Measurements from ENCODE around the gene PRKAG1.

PRKAG1 gene

DNA sequence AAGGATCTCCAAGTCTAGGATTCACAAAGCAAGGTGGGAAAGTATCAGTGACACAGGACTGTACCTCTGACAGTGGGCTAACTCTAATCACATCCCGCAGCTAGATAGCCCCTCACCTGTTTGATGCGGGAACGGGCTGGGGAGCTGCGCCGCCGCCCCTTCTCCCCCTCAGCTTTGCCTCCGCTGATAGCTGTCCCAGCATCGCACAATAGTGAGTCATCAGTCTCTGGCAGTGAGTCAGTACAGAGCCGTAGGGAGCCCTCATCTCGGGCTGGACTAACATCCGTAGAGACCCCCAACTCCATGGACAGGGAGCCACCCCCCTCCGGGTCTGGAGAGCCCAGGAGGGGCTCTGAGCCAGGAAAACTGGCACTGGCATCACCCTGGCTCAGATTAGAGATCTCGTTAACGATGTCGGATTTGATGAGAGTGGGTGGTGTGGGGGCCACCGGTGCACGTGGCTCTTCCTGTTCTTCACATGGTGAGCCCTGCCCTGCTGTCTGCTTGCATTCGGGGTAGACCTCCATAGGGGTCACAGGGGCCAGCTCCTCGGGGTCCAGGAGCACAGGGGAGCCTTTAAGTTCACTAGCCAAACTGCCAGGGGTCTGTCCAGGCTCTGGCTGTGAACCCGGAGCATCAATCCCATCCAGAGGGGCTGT, 31.1 kb upstream of the PRKAG1 start:
- DNase-seq, result no peak

DNA sequence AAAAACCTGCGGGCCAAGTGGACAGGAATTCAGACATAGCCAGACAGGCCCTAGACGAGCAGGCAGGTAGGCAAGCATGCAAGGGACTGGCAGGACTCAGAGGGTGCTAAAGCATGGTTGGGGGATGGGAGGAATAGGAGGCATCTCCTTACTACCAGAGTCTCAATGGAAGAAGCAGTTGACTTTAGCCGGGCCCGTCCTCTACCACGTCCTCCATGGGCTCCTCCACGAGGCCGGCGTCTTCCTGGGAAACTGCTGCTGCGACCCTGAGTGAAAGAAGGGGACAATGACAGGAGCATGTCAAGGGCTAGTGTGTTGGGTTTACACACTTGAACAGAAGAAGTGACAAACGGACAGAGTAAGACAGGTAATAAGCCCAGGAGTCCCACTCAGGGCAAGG, 30.4 kb upstream of the PRKAG1 start:
- DNase-seq, result no peak

DNA sequence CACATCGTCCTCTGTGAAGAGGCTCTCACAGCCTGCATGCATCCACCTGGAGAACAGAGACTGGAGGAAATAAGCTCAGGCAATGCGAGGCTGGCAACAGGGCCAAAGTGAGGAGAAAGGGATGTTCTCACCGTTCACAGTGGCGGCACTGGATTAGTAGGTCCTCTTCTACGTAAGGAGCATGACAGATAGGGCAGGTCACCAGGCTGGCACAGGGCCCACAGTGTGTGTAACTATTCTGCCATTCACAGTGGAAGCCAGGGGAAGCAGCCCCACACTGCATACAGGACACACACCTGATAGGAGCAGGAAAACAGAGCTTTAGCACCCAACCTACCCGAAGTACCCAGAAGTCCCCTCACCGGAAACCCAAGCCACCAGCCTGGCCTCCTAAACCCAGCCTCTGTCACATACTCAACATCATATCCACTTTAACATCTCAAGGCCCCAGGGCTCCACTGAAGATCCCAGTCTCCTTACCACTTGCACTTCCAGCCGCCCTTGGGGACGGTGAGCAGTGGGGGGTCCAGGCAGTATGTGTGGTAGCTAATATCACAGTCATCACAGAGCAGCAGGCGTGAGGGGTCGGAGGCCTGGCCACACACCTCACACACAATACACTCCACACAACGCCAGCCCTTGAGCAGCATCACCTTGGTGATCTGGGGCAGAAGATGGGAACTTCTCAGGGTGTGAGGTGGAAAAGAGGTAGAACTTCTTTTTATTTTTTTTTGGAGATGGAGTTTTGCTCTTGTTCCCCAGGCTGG, 27.7 kb upstream of the PRKAG1 start:
- DNase-seq, result no peak

DNA sequence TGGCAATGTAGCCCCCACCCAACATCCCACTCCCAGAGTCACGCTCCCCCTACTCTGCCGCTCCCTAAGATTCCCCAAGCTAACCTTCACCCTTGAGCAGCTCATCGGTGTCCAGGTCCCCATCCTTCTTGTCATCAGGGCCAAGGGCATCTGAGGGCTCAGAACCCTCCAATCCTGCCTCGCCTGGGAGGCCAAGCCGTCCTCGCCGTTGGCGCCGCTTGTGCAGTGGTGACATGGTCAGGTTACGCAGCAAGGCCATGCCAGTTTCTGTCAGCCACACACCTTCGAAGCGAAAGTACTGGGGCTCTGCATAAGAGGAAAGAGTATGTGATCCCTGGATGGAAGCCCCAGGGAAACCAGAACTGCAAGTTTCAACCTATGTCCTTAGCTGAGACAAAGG, 26.1 kb upstream of the PRKAG1 start:
- no peak for DNase-seq

DNA sequence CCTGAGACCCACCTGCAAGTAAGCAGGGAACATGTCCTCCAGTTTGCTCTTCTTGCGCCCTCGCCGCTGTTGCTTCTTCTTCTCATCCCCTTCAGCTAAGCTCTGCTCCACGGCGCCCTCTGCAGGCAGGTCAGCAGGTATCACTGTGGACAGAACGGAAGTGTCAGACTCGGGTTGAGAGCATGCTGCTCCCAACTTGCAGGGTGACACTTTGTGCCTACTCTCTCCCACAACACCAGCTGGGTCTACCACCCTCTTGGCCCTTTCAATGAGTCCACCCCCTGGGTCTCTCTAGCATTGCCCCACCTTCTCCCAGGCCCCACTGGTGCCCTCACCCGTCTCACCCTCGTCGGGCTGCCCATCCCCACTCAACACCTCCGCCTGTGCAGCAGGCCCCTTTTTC, 25.3 kb upstream of the PRKAG1 start:
- DNase-seq, result peak; percentile 78

DNA sequence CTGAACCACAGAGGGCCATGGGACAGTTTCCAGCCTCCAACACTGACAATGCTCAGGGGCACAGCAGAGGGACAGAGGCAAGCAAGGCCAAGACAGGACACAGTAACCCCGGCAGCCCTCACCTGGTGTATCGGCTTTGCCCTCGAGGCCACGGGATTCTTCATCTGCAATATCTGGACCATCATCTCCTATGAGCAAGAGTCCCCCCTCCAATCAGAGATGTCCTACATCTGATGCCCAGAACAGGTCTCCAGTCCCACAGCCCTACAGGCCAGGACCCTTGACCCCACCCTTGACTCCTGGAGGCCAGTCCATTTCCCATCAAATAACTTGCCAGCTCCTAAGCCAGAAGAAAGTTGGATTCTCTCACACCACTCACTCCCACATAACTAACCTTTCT, 24.7 kb upstream of the PRKAG1 start:
- DNase-seq, result no peak

DNA sequence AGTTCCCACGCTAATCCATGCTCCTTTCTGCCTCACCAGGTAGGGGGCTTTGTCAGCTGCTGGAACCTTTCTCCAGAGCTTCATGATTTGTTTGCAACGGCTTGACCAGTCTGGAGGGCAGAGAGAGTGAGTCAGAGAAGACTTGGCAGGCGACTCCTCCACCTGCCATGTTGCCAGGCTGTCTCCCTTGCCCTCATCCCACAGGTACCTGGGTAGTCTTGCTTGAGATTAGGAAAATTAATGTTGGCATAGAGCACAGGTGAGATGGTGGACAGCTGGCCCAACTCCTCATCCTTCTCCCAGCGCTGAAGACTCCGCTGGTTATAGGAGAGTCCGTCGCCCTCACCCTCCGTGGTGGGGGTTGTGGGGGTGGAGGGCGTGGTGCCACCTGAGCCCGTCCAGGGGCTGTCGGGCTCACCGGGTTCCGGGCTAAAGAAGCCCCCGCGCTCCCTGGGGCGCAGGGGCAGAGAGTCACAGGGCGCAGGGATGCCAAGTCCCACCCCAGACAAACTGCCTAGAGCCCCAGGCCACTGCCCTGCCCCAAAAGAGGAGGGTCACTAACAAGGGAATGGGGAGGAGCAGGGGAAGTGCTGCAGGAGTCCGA, 23.4 kb upstream of the PRKAG1 start:
- DNase-seq, result no peak

DNA sequence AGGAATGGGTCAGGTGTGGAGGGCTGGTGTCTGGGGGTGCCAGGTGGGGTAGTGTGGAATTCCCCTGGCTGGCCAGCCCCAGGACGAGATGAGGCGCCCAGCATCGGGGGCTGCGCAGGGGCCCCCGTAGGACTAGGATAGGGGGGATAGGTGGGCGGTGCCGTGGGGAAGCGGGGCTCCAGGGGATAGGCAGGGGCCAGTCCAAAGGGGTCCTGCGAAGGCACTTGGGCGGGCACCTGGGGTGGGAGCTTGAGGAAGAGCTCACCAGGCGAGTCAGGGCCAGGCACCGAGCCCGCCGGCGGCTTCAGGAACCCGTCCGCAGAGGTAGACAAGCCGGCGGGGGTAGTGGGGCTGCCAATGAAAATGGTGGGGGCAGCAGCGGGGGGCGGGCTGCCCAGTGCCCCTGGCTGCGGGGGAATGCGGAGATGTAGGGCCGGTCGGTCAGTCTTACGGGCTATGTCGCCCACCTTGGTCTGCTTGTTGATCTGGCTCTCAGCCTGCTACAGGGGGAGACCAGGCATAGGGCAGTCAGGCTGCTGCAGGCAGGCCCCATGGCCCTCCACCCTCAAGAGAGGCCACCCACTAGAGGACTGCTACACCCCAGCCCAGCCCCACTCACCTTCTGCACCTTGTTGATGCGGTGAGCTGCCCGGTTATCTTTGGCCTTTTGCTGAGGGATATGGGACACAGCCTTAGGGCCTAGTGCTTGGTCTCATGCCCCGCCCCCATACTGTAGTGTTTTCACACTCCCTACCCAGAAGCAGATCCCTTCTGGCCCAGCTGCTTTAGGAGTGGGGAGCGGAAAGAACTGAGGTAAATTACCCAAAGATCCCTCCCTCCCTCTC, 22.7 kb upstream of the PRKAG1 start:
- DNase-seq, result no peak

DNA sequence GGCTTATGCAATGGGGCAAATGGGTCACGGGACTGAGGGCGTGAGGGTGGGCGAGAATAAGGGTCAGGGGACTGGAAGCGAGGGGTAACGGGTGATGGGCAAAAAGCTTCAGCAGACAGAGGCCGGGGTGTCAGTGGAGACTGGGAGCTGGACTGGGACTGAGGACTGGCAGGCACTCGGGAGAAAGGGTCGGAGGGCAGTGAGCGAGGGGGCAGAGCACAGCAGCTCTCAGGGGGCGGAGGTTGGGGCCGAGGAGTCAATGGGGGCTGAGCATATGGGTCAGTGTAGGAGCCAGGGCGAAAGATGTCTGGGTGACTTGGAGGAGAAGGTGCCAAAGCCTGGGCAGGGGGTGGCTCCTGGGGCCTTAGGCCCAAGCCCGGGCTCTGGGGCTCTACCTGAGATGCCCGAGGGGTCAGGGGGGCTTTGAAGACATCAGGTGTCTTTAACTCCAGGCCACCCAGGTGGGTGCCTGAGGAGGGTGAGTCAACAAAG, 21.8 kb upstream of the PRKAG1 start:
- DNase-seq, result no peak

DNA sequence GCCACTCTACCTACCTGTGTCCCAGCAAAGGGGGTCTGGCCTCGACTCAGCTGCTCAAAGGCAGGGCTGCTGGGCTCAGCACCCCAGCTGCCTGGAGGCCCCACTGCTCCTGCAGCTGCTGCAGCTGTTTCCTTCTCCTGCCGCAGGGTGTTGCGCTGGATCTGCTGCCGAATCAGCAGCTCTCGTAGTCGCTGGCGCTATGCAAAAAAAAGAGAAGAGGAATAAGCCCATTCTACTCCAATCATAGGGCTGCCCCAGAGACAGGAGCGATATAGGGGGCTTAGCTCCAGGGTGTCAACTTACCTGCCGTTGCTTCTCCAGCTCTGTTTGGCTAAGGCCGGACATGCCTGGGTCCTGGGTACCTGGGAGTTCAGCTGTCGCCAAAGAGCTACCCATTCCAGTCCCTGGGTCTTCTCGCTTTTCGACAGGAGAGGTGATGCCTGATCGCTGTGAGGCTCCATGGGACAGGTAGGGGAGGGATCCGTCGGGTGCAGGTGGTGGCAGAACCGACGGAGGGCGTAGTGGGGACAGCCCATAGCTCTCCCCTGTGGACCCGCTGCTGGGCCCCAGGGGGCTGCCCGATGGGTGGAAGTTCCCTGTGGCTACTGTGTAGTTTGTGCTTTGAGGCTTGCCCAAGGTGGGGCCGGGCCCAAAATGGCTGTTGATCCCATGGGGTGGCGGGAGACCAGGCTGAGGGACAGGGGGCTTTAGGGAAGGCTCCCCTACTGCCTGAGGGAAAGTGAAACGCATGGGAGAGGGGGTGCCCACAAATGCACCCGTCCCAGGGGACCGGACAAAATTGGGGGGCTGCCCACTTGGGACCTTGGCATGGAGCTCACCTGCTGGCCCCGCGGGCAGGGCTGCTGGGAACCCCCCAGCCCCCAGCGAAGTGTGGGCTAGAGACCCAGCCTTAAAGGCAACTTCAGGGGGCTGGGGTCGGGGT, 21.1 kb upstream of the PRKAG1 start:
- DNase-seq, result no peak

DNA sequence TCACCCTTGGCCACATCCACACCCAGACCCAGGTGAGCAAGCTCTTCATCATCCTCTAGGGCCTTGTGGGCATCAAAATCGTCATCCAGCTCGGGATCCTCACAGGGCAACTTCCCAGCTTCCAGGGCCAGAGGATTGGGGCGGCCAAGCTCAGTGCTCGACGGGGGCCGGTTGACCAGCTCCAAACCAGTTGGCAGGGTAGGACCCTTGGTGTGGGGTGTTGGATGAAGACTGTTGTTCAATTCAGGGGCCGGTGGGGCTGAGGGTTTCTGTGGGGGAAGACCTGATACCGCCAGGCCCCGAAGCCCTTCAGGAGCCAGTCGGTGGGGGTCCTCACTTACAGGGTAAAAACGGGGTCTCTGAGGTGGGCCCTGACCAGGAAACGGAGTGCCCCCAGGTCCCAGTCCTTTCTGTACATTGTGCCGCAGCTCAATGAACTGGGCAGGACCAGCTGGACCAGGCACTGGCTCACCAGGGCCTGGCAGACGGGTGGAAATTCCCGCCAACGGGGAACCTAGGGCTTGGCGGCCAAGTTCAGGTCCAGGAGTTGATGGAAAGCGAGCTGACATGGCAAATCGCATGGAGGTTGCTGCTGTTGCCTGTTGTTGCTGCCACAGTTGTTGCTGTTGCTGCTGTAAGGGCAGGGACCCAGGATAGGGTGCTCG, 19.8 kb upstream of the PRKAG1 start:
- DNase-seq, result no peak

DNA sequence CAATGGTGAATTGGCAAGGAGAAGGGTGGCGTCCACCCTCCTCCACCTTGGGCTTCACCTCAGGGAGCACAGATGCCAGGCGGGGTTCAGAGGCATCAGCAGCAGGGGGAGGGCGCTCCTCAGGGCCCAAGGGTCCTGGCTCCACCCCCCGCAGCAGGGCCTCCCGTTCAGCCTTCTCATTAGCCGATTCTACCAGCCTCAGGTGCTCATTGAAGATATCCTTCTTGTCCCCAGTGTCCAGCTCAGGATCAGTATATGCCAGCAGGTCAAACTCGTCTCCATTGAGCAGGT, 19.3 kb upstream of the PRKAG1 start:
- no peak for DNase-seq

DNA sequence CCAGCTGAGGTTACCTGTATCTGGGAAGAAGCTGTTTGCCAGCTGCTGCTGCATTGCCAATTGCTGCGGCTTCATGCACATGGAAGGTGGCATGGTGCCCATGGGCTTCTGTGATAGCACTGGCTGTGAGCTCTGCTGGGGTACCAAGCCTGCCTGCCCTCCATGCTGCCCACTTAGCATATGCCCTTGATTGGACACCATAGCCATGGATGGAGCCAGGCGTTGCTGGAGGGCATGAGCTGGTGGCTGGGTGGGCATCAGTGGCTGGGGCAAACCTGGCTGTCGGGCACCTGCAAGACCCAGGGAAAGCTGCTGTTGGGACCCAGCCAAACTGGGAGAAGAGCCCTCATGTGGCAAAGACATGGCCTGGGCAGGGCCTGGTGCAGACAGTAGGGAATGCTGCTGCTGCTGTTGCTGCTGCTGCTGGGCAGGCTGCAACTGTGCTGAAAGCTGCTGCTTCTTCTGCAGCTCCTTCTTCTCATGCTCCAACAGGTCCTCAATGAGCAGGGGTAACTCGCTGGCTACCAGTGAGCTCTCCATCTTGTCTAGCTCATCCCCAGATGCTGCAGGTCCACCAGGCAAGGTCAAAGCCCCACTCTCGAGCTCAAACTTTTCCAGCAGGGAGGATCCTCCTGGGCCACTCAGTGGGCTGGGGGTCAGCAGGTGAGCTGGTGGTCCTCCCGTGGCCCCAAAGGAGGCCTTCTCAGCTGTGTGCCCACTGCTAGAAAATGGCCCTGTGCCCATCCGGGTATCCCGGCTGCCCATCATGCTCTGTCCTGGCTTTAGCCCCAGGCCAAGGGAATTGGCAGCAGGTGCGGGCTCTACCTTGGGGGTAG, 18.8 kb upstream of the PRKAG1 start:
- DNase-seq, result no peak

DNA sequence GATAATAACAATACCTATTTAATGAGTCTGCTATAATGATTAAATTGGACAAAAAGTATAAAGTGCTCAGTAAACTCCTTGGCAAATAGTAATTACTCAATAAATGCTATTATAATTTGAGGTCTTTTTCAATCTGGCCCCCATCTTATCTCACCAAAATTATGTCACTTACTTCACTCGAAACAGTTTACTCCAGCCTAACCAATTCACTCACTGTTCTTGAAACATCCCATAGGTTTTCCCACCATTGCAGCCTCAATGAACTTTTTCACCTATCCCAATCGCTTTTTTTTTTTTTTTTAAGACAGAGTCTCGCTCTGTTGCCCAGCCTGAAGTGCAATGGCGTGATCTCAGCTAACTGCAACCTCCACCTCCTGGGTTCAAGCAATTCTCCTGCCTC, 17.5 kb upstream of the PRKAG1 start:
- DNase-seq, result no peak

DNA sequence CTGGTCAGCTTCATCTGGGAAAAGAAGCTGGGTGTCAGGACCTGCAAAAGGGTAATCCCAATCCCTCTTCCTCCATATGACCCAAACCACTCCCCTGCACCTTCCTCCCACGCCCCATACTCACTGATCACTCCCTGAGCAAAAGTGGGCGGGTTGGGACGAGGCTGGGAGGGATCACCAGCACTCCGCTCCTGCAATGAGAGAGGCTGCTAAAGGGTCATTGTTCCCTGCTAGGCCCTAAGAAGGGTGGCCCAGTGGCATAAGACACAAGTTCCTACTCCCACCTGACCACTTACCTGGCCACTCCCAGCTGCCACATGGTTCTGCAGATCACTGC, 15.7 kb upstream of the PRKAG1 start:
- no peak for DNase-seq

DNA sequence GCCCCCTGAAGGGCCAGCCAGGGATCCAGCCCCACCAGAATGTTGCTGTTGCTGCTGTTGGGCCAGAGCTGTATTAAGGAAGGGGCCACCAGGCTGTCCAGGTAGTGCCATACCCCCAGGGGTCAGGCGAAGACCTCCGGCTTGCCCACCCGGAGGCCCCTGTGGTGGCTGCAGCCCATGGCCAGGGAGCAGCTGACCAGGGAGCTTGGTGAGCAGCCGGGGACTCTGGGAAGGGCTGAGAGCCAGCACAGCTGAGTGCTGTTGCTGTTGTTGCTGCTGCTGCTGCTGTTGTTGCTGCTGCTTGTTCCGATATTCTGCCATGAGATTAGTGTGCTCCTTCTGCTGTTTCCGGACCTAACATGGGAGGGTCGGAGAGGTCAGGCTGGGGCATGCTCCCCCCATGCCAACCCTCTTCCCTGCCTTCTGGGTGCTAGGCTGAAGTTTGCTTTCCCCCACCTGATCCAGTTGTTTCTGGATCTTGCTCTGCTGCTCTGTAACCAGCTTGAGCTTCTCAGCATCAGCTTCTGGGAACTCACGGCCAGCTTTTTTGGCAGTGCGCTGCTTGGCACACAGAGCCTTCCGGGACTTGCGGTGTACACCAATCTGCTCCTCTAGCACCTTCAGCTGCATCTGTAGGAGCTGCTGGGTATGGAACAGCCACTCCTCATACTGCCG, 15.2 kb upstream of the PRKAG1 start:
- no peak for DNase-seq

DNA sequence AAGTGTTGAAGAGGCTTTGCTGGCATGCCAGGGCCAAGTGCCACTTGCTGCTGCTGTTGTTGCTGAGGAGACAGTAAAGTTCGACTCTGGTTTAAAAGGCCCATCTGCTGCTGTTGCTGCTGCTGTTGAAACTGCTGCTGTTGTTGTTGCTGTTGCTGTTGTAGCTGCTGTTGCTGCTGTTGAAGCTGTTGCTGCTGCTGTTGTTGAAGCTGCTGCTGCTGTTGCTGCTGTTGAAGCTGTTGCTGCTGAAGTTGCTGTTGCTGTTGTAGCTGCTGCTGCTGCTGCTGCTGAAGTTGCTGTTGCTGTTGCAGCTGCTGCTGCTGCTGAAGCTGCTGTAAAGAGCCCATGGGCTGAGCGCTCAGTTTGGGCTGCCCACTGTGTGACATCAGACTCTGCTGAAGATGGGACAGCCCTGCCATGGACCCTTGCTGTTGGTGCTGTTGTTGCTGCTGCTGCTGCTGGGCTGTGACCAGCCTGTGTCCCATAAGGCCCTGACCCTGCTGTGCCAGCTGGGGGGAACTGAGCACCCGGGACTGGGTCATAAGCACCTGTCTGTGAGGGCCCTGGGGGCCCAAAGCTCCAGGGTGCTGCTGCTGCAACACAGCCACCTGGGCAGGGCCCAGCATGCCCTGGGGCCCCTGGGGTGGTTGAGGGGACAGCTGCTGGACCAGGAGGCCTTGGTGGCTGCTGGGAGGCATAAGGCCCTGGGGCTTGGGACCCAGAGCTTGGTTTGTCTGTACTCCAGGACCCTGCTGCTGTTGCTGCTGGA, 14.3 kb upstream of the PRKAG1 start:
- no peak for DNase-seq

DNA sequence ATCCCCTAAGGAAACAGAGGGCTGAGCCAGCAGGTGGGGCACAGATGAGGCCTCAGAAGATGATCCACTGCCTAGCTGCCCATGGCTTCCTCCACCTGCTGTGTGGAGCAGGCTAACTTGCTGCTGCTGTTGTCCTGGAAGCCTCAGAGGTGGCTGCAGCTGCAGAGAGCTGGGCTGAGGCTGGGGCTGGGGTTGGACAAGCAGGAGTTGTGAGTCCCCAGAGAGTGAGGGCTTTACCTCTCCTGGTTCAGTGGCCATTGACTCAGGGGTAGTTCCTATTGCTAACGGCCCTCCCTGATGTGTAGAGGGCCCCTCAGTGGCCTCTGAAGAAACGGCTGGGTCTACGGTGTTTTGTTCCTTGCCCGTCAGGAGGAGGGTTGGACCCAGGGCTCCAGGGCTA, 13.7 kb upstream of the PRKAG1 start:
- DNase-seq, result no peak

DNA sequence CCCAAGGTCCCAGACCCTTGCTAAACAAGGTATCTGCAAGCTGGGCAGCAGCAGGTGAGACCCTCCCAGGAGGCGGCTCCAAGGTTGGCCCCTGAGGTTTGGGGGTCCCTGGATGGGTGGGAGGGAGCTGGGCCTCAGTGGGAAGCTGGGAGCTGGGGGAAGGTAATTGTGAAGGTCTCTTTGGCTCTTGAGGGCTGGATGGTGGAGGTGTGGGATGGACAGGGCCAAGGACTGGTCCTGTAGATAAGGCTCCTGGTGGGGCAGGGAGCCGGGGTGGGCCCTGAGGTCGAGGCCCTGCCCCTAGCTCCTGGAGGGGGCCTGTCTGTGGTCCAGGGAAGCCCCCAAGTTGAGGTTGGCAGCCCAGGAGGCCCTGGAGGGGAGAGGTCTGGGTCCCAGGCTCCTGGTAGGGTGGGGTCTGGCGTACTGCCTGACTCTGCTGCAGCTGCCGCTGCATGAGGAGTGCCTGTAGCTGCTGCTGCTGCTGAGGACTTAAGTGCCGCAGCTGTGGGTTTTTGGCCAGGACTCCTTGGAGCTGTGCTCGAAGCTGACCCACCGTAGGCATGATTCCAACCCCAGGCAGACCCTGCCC, 13.1 kb upstream of the PRKAG1 start:
- no peak for DNase-seq

Data from stimulated activated CD4-positive, alpha-beta T cell treated with anti-CD3 and anti-CD28 coated beads, Interleukin-1b, Interleukin-23, amount 100 ng/mL, for 48 hours (primary cell).